ENCODE results near the gene IGFBP5. TPM values are rescaled to one million over a fixed set of nuclear protein-coding genes. Genes with fewer than 3 reads are reported as not detected.

Gene IGFBP5
- total and polyA plus RNA-seq, 2 donors (not counting 3 experiments of a cell fraction or from before 2014, with no cell fraction given) = 0.06 TPM; not detected in 1

GRCh38 chr2:216735086-216735485 is 39.7 kb upstream of the IGFBP5 start:
- dilution Hi-C loops (cut with MboI; ENCODE audit: extremely low pct_ligation_motif_present, low sequenced_read_pairs) (no loop called here), intact Hi-C loops (cut with micrococcal nuclease) (no loop called here)
- POLR2A ChIA-PET = no interaction called here
- Histone ChIP-seq H3K79me2 (ENCODE audit: control insufficient read depth, insufficient read depth, low read length) (no peaks in the 10 kb centered on the region), H3K27ac (ENCODE audit: insufficient read depth, low read depth, low read length) (no peak overlapping the region), H3K4me1 (ENCODE audit: control insufficient read depth, extremely low read depth, insufficient read depth, low read length) (no peaks in the 10 kb centered on the region), H3K4me2 (ENCODE audit: insufficient read depth, low read length) (no peak overlapping the region), H3K9ac (replicated peaks; ENCODE audit: extremely low read depth, insufficient read depth, low read length) (no peak overlapping the region), H2AFZ (ENCODE audit: low read depth, low read length) (no peak overlapping the region), H3K9me3 (replicated peaks; ENCODE audit: control insufficient read depth, insufficient read depth, low read length) (no peaks in the 10 kb centered on the region), H3K36me3 (ENCODE audit: control insufficient read depth in 2 of 2, extremely low read depth in 1 of 2, insufficient read depth in 2 of 2, low read length in 2 of 2) (no peaks in the 10 kb centered on the region), H3K4me3 (replicated peaks in 1 of 3; ENCODE audit: insufficient read depth in 1 of 3, low read depth in 1 of 3, low read length in 3 of 3) (no peak overlapping the region), H3K27me3 (ENCODE audit: control insufficient read depth in 2 of 2, insufficient read depth in 2 of 2, low read length in 2 of 2) (no peaks in the 10 kb centered on the region), H4K20me1 (replicated peaks; ENCODE audit: control insufficient read depth, extremely low read depth, insufficient read depth, low read length) (no peaks in the 10 kb centered on the region), H3K9me1 (replicated peaks; ENCODE audit: control insufficient read depth, extremely low read depth, insufficient read depth, low read length) (no peaks in the 10 kb centered on the region)
- DNase-seq (ENCODE audit: low read depth, low spot score) = no peak
- no TSS peak for BruUV-seq (replicated peaks)
- CTCF ChIA-PET = interaction anchor here (2.1 kb wide), 1 partner anchor 431 kb away, joined by 6 read pairs; no protein-coding TSS in a partner anchor
- no peak for FAIRE-seq
- TF ChIP-seq EZH2 (IDR thresholded peaks at IDR 0.05; ENCODE audit: borderline replicate concordance, low read depth, low read length, severe bottlenecking) (no peak), GATA2 (IDR thresholded peaks at IDR 0.05; ENCODE audit: insufficient read depth, insufficient read length, low read depth, low read length) (no peak), CTCF (IDR thresholded peaks at IDR 0.05; ENCODE audit: extremely low read depth in 1 of 2, insufficient read depth in 1 of 2, low read depth in 1 of 2, low read length in 2 of 2) (no peak), MYC (IDR thresholded peaks at IDR 0.05; ENCODE audit: low read depth, low read length) (no peak), JUN (IDR thresholded peaks at IDR 0.05; ENCODE audit: borderline replicate concordance, insufficient read depth, insufficient read length, low read depth) (no peak), POLR2A (IDR thresholded peaks at IDR 0.05; ENCODE audit: low read depth, low read length) (no peak), MAX (IDR thresholded peaks at IDR 0.05; ENCODE audit: insufficient read depth, insufficient read length) (no peak), FOS (IDR thresholded peaks at IDR 0.05; ENCODE audit: borderline replicate concordance, insufficient read depth, low read length) (no peak), POLR2AphosphoS5 (IDR thresholded peaks at IDR 0.05; ENCODE audit: insufficient read depth, low read depth, low read length) (no peak)
